ENCODE results near the gene SBF2. TPM values are rescaled to one million over a fixed set of nuclear protein-coding genes. Genes with fewer than 3 reads are reported as not detected.
A peak's percentile ranks its signal among the peaks of the same experiment; 100 is the strongest.

Gene SBF2
- total and polyA plus RNA-seq, 2 of the 13 experiments (the other 11 are each of a cell fraction or from before 2014, with no cell fraction given), result 24.0 to 45.8 TPM

DNA sequence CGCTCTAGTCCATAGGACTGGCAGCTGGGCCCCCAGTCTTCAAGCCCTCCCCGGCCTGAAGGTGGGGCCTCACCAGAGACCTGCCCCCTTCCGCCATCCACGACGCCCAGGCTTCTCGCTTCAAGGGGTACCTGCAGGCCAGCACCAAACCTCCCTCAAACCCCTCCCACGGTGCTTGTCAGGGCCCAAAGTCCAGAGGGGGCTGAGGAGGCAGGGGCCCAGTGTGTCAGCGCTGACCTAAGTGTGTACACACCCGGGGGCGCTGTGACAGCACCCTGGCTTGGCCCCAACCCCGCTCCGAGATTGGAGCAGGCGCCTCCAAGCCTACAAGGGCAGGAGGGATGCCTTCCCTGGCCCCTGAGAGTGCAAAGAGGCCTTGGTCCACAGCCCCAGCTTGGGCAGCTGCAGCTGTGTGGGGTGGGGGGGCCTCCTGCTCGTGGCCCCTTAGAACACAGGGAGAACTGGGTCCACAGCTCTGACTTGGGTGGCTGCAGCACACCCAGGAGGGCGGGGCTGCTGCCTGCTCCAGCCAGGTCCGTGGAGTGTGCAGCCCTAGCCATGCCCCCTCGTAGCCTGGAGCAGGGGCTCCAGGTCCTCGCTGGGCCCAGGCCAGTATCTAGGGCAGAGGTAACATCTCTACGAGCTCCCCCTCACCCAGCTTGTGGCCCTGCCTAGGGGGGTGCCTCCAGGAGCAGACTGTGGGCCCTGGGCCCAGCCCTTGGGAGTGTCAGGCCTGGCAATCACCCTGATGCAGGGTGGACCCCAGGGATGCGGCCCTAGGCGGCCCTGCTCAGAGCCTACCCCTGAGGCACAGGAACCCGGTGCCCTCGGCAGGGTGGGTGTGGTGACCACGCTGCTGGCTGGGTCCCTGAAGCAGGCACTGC, 4.9 kb downstream of the SBF2 start (continued):
- TF ChIP-seq, protein P1, sequence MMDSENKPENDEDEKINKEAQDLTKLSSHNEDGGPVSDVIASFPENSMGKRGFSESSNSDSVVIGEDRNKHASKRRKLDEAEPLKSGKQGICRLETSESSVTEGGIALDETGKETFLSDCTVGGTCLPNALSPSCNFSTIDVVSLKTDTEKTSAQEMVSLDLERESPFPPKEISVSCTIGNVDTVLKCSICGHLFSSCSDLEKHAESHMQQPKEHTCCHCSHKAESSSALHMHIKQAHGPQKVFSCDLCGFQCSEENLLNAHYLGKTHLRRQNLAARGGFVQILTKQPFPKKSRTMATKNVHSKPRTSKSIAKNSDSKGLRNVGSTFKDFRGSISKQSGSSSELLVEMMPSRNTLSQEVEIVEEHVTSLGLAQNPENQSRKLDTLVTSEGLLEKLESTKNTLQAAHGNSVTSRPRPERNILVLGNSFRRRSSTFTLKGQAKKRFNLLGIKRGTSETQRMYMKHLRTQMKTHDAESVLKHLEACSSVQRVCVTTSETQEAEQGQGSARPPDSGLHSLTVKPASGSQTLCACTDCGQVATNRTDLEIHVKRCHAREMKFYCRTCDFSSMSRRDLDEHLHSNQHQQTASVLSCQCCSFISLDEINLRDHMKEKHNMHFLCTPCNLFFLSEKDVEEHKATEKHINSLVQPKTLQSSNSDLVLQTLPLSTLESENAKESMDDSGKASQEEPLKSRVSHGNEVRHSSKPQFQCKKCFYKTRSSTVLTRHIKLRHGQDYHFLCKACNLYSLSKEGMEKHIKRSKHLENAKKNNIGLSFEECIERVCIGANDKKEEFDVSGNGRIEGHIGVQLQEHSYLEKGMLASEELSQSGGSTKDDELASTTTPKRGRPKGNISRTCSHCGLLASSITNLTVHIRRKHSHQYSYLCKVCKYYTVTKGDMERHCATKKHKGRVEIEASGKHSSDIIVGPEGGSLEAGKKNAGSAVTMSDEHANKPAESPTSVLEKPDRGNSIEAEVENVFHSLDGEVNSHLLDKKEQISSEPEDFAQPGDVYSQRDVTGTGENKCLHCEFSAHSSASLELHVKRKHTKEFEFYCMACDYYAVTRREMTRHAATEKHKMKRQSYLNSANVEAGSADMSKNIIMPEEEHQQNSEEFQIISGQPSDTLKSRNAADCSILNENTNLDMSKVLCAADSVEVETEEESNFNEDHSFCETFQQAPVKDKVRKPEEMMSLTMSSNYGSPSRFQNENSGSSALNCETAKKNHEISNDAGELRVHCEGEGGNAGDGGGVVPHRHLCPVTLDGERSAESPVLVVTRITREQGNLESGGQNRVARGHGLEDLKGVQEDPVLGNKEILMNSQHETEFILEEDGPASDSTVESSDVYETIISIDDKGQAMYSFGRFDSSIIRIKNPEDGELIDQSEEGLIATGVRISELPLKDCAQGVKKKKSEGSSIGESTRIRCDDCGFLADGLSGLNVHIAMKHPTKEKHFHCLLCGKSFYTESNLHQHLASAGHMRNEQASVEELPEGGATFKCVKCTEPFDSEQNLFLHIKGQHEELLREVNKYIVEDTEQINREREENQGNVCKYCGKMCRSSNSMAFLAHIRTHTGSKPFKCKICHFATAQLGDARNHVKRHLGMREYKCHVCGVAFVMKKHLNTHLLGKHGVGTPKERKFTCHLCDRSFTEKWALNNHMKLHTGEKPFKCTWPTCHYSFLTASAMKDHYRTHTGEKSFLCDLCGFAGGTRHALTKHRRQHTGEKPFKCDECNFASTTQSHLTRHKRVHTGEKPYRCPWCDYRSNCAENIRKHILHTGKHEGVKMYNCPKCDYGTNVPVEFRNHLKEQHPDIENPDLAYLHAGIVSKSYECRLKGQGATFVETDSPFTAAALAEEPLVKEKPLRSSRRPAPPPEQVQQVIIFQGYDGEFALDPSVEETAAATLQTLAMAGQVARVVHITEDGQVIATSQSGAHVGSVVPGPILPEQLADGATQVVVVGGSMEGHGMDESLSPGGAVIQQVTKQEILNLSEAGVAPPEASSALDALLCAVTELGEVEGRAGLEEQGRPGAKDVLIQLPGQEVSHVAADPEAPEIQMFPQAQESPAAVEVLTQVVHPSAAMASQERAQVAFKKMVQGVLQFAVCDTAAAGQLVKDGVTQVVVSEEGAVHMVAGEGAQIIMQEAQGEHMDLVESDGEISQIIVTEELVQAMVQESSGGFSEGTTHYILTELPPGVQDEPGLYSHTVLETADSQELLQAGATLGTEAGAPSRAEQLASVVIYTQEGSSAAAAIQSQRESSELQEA (CRISPR knock-in tag; IDR thresholded peaks at IDR 0.05; ENCODE audit: not compliant biosample characterization), result no peak
- TF ChIP-seq, protein P2, sequence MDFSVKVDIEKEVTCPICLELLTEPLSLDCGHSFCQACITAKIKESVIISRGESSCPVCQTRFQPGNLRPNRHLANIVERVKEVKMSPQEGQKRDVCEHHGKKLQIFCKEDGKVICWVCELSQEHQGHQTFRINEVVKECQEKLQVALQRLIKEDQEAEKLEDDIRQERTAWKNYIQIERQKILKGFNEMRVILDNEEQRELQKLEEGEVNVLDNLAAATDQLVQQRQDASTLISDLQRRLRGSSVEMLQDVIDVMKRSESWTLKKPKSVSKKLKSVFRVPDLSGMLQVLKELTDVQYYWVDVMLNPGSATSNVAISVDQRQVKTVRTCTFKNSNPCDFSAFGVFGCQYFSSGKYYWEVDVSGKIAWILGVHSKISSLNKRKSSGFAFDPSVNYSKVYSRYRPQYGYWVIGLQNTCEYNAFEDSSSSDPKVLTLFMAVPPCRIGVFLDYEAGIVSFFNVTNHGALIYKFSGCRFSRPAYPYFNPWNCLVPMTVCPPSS (IDR thresholded peaks at IDR 0.05), result no peak
- TF ChIP-seq ZNF260 (CRISPR knock-in tag; IDR thresholded peaks at IDR 0.05; ENCODE audit: borderline replicate concordance, low read depth) (no peak; the same call in 1 of the 2 replicates), HNRNPLL (IDR thresholded peaks at IDR 0.05; ENCODE audit: low read depth, low read length, poor library complexity, severe bottlenecking) (peak; percentile 71), DNMT3B (CRISPR knock-in tag; conservative IDR thresholded peaks at IDR 0.05) (0 out of 2 replicates have a peak, but pooled peaks have one; percentile 53), ZNF75D (CRISPR knock-in tag; IDR thresholded peaks at IDR 0.05; ENCODE audit: borderline replicate concordance) (no peak), HOXD1 (CRISPR knock-in tag; IDR thresholded peaks at IDR 0.05) (no peak), MED8 (CRISPR knock-in tag; IDR thresholded peaks at IDR 0.05; ENCODE audit: insufficient replicate concordance) (peak; percentile 46), CBFB (CRISPR knock-in tag; IDR thresholded peaks at IDR 0.05) (0 out of 2 replicates have a peak, but pooled peaks have one; percentile 32), CENPT (CRISPR knock-in tag; IDR thresholded peaks at IDR 0.05; ENCODE audit: low read depth) (no peak)
- TF ChIP-seq, protein P3, sequence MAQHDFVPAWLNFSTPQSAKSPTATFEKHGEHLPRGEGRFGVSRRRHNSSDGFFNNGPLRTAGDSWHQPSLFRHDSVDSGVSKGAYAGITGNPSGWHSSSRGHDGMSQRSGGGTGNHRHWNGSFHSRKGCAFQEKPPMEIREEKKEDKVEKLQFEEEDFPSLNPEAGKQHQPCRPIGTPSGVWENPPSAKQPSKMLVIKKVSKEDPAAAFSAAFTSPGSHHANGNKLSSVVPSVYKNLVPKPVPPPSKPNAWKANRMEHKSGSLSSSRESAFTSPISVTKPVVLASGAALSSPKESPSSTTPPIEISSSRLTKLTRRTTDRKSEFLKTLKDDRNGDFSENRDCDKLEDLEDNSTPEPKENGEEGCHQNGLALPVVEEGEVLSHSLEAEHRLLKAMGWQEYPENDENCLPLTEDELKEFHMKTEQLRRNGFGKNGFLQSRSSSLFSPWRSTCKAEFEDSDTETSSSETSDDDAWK (CRISPR knock-in tag; IDR thresholded peaks at IDR 0.05), result no peak
- TF ChIP-seq, protein P4, sequence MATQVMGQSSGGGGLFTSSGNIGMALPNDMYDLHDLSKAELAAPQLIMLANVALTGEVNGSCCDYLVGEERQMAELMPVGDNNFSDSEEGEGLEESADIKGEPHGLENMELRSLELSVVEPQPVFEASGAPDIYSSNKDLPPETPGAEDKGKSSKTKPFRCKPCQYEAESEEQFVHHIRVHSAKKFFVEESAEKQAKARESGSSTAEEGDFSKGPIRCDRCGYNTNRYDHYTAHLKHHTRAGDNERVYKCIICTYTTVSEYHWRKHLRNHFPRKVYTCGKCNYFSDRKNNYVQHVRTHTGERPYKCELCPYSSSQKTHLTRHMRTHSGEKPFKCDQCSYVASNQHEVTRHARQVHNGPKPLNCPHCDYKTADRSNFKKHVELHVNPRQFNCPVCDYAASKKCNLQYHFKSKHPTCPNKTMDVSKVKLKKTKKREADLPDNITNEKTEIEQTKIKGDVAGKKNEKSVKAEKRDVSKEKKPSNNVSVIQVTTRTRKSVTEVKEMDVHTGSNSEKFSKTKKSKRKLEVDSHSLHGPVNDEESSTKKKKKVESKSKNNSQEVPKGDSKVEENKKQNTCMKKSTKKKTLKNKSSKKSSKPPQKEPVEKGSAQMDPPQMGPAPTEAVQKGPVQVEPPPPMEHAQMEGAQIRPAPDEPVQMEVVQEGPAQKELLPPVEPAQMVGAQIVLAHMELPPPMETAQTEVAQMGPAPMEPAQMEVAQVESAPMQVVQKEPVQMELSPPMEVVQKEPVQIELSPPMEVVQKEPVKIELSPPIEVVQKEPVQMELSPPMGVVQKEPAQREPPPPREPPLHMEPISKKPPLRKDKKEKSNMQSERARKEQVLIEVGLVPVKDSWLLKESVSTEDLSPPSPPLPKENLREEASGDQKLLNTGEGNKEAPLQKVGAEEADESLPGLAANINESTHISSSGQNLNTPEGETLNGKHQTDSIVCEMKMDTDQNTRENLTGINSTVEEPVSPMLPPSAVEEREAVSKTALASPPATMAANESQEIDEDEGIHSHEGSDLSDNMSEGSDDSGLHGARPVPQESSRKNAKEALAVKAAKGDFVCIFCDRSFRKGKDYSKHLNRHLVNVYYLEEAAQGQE (IDR thresholded peaks at IDR 0.05; ENCODE audit: borderline replicate concordance in 1 of 2, low read depth in 1 of 2, low read length in 2 of 2), result peak in 1 of 2 experiments; percentile 60; a peak in 1 of 4 replicates
